Psoas muscle (tissue), 8 donors: ENCODE results near the gene RLF. TPM values are rescaled to one million over a fixed set of nuclear protein-coding genes. Genes with fewer than 3 reads are reported as not detected.

Experiments
- ATAC-seq, 4 donors: fragments of 200-7000 bp; cut with Tn5 transposase; one replicate each; pipeline ENCODE4 v1.9.1; 2020; ENCODE audit warnings: moderate library complexity in 3 of 4, mild to moderate bottlenecking in 2 of 4
- DNase-seq, 2 donors: peaks; one replicate each; pipeline ENCODE4 v3.0.0-alpha.2; 2020
- H3K27ac ChIP-seq: fragments of 200-600 bp; one replicate; pipeline ENCODE4 v1.8.0; 2022
- H3K27me3 ChIP-seq, 3 donors: fragments of 200-600 bp in 1 of 3; one replicate each; pipeline versions ENCODE4 v1.6.1 to v1.8.0; 2013 to 2022; ENCODE audit warnings: low read length in 2 of 3, mild to moderate bottlenecking in 2 of 3, moderate library complexity in 1 of 3; ENCODE audit not compliant: insufficient read depth in 3 of 3
- H3K36me3 ChIP-seq, 2 donors: fragments of 200-600 bp in 1 of 2; one replicate each; pipeline versions ENCODE4 v1.6.1 to v1.8.0; 2013 to 2022; ENCODE audit warnings: low read depth in 1 of 2, mild to moderate bottlenecking in 1 of 2, moderate library complexity in 1 of 2; ENCODE audit not compliant: insufficient read depth in 1 of 2
- H3K4me1 ChIP-seq: fragments of 200-600 bp; one replicate; pipeline ENCODE4 v1.8.0; 2022
- H3K4me3 ChIP-seq: fragments of 200-600 bp; one replicate; pipeline ENCODE4 v1.8.0; 2022; ENCODE audit warnings: mild to moderate bottlenecking
- H3K9me3 ChIP-seq: fragments of 200-600 bp; one replicate; pipeline ENCODE4 v1.8.0; 2022
- WGBS, 3 donors: extraction: QIAGEN DNeasy Blood & Tissue Kit; methylation state at CpG; one replicate each; pipeline versions ENCODE4 v1.1.6 to v1.1.7; 2013; 5-methylcytosine and 5-hydroxymethylcytosine counted together
- intact Hi-C, 2 donors: fragments of 100-400 bp; cut with DNase I; formaldehyde crosslinking; loops; one replicate each; pipeline versions ENCODE4 v1.11.0 to v1.14.2; 2022
- long read RNA-seq, 2 donors: library from polyadenylated mRNA; unstranded; transcript quantifications; one replicate each; pipeline ENCODE4 v2.0.0, GENCODE V29; 2021
- polyA plus RNA-seq, 3 donors: library from polyadenylated mRNA; stranded (reverse); fragments of 200-250 nt; gene quantifications; one replicate each; pipeline ENCODE4 v1.2.3, GENCODE V29; 2013
- total RNA-seq, 4 donors: library from RNA; stranded (reverse); fragmentation: NEBNext Ultra II Directional in 2 of 4; extraction: Animal tissue kit (Norgen Biotek cat#: 25700) in 2 of 4; gene quantifications; one replicate each; pipeline versions ENCODE4 v1.2.1 to v1.2.4, GENCODE V29; 2021 to 2023
- TF ChIP-seq, protein P1 (sequence below): fragments of 200-600 bp; IDR thresholded peaks from one replicate; pipeline ENCODE4 v1.8.0; 2022; ENCODE audit warnings: antibody characterized with exemption
- donor health status: healthy with polysubstance abuse.
- donor health status: DM: no; HTN: no; CAD: no; lungs with moderate emphysema.
- donor health status: Bipolar disorder and iron deficiency.
- donor health status: healthy.
- donor health status: DM: yes; HTN: yes; CAD: no.
- donor health status: DM: no; HTN: no; CAD: no.
- donor health status: DM: no; HTN: no; CAD: no.
- donor health status: DM: yes; HTN: yes; CAD: no.

The RLF gene, protein sequence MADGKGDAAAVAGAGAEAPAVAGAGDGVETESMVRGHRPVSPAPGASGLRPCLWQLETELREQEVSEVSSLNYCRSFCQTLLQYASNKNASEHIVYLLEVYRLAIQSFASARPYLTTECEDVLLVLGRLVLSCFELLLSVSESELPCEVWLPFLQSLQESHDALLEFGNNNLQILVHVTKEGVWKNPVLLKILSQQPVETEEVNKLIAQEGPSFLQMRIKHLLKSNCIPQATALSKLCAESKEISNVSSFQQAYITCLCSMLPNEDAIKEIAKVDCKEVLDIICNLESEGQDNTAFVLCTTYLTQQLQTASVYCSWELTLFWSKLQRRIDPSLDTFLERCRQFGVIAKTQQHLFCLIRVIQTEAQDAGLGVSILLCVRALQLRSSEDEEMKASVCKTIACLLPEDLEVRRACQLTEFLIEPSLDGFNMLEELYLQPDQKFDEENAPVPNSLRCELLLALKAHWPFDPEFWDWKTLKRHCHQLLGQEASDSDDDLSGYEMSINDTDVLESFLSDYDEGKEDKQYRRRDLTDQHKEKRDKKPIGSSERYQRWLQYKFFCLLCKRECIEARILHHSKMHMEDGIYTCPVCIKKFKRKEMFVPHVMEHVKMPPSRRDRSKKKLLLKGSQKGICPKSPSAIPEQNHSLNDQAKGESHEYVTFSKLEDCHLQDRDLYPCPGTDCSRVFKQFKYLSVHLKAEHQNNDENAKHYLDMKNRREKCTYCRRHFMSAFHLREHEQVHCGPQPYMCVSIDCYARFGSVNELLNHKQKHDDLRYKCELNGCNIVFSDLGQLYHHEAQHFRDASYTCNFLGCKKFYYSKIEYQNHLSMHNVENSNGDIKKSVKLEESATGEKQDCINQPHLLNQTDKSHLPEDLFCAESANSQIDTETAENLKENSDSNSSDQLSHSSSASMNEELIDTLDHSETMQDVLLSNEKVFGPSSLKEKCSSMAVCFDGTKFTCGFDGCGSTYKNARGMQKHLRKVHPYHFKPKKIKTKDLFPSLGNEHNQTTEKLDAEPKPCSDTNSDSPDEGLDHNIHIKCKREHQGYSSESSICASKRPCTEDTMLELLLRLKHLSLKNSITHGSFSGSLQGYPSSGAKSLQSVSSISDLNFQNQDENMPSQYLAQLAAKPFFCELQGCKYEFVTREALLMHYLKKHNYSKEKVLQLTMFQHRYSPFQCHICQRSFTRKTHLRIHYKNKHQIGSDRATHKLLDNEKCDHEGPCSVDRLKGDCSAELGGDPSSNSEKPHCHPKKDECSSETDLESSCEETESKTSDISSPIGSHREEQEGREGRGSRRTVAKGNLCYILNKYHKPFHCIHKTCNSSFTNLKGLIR (N-terminal part only)
- total RNA-seq (10 to 100 TPM; 10.2 to 16.4 (median 11.2) TPM), polyA plus RNA-seq (10 to 100 TPM in 1 of 3 donors, 1 to 10 TPM in 2; 4.5 to 13.9 (median 4.9) TPM)
- long read RNA-seq, donor 1, full-length matches to known transcripts = 3 of 6 reads
- long read RNA-seq, donor 1, partial matches to known transcripts = 2 of 6 reads
- long read RNA-seq, donor 1, other reads (novel, unspliced or antisense) = 1 of 6 reads
- long read RNA-seq, donor 2, full-length matches to known transcripts = 14 of 23 reads
- long read RNA-seq, donor 2, partial matches to known transcripts = 3 of 23 reads
- long read RNA-seq, donor 2, other reads (novel, unspliced or antisense) = 6 of 23 reads

DNA sequence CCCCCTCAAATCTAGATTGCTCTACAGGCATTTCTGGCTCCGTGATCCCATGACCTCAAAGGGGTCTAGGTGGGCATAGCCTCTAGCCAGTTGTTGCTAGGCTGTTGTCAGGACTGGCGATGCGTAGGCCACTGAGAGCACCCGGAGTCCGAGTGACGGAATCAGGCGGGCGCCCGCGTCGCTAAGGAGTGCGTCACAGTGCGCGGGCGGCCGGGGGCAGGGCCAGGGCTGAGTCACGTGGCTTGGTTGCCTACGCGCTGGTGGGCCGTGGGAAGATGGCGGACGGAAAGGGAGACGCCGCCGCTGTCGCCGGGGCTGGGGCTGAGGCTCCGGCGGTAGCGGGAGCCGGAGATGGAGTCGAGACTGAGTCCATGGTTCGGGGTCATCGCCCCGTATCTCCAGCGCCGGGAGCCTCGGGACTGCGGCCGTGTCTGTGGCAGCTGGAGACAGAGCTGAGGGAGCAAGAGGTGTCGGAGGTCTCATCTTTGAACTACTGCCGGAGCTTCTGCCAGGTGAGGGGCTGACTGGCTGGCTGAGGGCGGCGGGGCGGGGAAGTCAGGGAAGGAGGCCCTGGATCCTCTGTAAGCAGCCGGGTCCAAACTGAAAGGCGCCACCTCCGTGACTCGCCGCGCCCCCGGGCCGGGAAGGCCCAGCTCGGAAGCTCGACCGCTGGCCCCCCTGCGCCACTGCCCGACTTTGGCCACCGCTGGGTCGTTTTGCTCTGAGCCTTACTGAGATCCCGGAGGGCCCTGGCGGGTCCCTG, at the start of gene RLF:
Gene RLF (plus strand): TSS at position 263 of the 763 bp plus-strand sequence. CDS start 13 bp downstream, at position 276.
- intact Hi-C loops = loop anchor here (5.0 to 10.0 kb wide), 2 partner anchors 93 to 96 kb away; partner anchors contain the start of gene ZMPSTE24 (in 2 of the 2)
- Histone ChIP-seq H3K9me3 (no peaks in the 10 kb centered on the region), H3K4me1 (peaks cover 31% of the 10 kb centered on the region), H3K27me3 (no peaks in the 10 kb centered on the region), H3K4me3 (peak within 1 kb of the TSS; percentile 95), H3K36me3 (no peaks in the 10 kb centered on the region), H3K27ac (peak within 1 kb of the TSS; percentile 98)
- WGBS, 3 donors = 0% methylated on average over 61 to 62 of the region's 62 CpGs
- ATAC-seq (peak; percentile 99 to 100 (median 100)), DNase-seq (peak; percentile 96 to 98)
- TF ChIP-seq, protein P1, sequence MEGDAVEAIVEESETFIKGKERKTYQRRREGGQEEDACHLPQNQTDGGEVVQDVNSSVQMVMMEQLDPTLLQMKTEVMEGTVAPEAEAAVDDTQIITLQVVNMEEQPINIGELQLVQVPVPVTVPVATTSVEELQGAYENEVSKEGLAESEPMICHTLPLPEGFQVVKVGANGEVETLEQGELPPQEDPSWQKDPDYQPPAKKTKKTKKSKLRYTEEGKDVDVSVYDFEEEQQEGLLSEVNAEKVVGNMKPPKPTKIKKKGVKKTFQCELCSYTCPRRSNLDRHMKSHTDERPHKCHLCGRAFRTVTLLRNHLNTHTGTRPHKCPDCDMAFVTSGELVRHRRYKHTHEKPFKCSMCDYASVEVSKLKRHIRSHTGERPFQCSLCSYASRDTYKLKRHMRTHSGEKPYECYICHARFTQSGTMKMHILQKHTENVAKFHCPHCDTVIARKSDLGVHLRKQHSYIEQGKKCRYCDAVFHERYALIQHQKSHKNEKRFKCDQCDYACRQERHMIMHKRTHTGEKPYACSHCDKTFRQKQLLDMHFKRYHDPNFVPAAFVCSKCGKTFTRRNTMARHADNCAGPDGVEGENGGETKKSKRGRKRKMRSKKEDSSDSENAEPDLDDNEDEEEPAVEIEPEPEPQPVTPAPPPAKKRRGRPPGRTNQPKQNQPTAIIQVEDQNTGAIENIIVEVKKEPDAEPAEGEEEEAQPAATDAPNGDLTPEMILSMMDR = no peak

DNA sequence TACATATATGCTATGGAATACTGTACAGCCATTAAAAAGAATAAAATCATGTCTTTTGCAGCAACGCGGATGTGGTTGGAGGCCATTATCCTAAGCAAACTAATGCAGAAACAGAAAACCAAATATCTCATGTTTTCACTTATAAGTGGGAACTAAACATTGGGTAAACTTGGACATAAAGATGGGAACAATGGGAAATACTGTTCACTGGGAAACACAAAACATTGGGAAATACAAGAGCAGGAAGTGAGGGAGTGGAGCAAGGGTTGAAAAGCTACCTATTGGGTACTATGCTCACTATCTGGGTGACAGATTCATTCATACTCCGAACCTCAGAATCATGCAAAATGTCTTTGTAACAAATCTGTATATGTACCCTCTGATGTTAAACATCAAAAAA, 46.8 kb upstream of the RLF start:
- H3K4me1 ChIP-seq = no peaks in the 10 kb centered on the region
- DNase-seq (no peak), ATAC-seq (no peak)
- H3K9me3 ChIP-seq = peaks cover 9% of the 10 kb centered on the region
- no peak overlapping the region for H3K4me3 ChIP-seq
- 85 to 91% (median 89%) methylated on average over 3 of the region's 3 CpGs for WGBS, 3 donors
- TF ChIP-seq, protein P1 = no peak
- H3K27ac ChIP-seq = no peak overlapping the region
- H3K36me3 ChIP-seq = no peaks in the 10 kb centered on the region
- peaks cover 0 to 25% (median 2%) of the 10 kb centered on the region in 3 donors for H3K27me3 ChIP-seq
- intact Hi-C loops = no loop called here

DNA sequence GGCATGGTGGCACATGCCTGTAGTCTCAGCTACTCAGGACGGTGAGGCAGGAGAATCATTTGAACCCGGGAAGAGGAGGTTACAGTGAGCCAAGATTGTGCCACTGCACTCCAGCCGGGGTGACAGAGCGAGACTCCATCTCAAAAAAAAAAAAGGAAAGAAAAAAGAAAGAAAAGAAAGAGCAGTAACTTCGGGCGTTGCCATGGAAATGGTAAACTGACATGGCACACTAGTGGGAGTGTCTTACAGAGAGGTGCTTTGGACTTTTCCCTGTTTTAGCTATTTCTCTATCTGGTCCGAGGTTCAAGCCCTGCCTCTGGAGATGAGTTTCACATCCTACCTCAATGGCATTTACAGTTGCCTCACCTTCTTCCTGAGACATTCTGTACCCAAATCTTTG, 41.1 kb upstream of the RLF start:
- TF ChIP-seq, protein P1 = no peak
- intact Hi-C loops = no loop called here
- no peak for DNase-seq
- peaks cover 0 to 10% (median 0%) of the 10 kb centered on the region in 3 donors for H3K27me3 ChIP-seq
- no peaks in the 10 kb centered on the region for H3K36me3 ChIP-seq
- H3K9me3 ChIP-seq = no peaks in the 10 kb centered on the region
- no peak for ATAC-seq
- no peak overlapping the region for H3K27ac ChIP-seq
- no peak overlapping the region for H3K4me3 ChIP-seq
- WGBS, 3 donors = 80 to 86% (median 84%) methylated on average over 7 of the region's 7 CpGs
- no peaks in the 10 kb centered on the region for H3K4me1 ChIP-seq
